ENCODE measurements around the gene MYO5A.
"Not testable (repeated sequence)": the region's sequence is repeated elsewhere in the genome, so short reads cannot be mapped to it uniquely, and the experiment has no call there.

The MYO5A gene

DNA sequence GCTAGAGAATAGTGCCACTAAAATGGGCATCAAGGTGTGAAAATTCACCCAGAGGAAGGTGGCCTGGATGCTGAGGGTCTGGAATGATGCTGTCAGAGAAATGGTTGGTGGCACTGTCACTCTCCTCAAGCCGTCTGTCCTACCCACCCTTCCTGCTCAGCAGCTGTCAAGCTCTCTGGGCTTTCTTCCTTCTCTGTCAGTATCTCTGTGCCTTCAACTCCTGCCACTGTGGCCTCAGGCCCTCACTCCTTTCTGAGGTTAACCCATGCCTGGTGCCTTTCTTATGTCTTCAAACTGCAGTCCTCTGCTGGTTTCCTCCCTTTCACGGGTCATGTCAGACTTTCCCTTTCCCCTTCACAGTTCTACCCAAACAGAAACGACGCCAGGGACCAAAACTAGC, 237.5 kb downstream of the MYO5A start:
- TF ChIP-seq CTCF (conservative IDR thresholded peaks at IDR 0.05) (no peak), ZFX (IDR thresholded peaks at IDR 0.05) (no peak)
- H3K27ac ChIP-seq = peak overlapping the region; percentile 27

DNA sequence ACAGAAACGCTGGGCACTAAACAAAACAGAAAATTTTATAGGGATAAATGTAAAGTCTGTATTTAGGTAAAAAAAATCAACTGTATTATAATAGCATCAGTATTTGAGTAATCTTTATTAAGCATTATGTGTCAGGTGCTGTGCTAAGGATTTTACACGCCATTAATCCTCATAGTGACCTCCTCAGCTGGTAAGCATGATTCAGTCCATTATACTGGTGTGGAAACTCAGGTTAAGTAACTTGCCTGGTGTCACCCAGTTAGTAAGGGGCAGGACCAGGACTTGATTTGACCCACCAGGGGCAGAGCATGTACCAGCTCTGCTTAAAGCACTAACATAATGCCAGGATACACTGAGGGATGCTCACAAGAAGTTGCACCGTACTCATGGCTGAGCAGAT, 237.9 kb downstream of the MYO5A start:
- TF ChIP-seq ZFX (IDR thresholded peaks at IDR 0.05) (no peak), CTCF (conservative IDR thresholded peaks at IDR 0.05) (no peak)
- peak overlapping the region; percentile 27 for H3K27ac ChIP-seq

DNA sequence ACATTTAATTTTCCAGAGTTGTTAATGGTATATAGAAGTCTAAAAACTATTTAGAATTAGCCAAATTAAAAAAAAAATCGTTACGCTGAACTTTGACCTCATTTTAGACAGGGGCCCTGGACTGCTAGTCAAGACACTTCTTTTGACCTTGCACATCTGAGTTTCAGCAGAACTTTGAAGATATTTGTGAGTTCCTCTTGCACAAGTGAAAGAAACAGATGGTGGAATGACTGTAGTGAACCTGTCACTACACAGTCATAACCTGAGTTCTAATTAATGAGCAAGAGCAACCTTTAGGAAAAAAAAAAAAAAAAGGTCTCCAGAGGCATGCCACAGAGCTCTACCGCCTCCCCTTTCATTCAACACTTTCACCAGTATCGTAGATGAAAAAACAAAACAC, 238.4 kb downstream of the MYO5A start:
- no peak overlapping the region; the same call in 1 of the 2 replicates for H3K27ac ChIP-seq
- TF ChIP-seq ZFX (IDR thresholded peaks at IDR 0.05) (no peak), CTCF (conservative IDR thresholded peaks at IDR 0.05) (no peak)

GRCh38 chr15:52289629-52290081, 239.0 kb downstream of the MYO5A start:
- TF ChIP-seq ZFX (IDR thresholded peaks at IDR 0.05) (no peak), CTCF (conservative IDR thresholded peaks at IDR 0.05) (no peak)
- H3K27ac ChIP-seq = peak overlapping the region; percentile 93

GRCh38 chr15:52288986-52289385, 239.7 kb downstream of the MYO5A start:
- H3K27ac ChIP-seq = peak overlapping the region; percentile 93

GRCh38 chr15:52288051-52288942, 240.4 kb downstream of the MYO5A start:
- TF ChIP-seq ZFX (IDR thresholded peaks at IDR 0.05) = 0 out of 2 replicates have a peak, but pooled peaks have one; percentile 16
- TF ChIP-seq CTCF (conservative IDR thresholded peaks at IDR 0.05) = no peak
- H3K27ac ChIP-seq = peak overlapping the region; percentile 93

More at GRCh38 chr15:52288986-52289385, 239.7 kb downstream of the MYO5A start:
- no peak for TF ChIP-seq CTCF (conservative IDR thresholded peaks at IDR 0.05)
- TF ChIP-seq ZFX (IDR thresholded peaks at IDR 0.05) = no peak

DNA sequence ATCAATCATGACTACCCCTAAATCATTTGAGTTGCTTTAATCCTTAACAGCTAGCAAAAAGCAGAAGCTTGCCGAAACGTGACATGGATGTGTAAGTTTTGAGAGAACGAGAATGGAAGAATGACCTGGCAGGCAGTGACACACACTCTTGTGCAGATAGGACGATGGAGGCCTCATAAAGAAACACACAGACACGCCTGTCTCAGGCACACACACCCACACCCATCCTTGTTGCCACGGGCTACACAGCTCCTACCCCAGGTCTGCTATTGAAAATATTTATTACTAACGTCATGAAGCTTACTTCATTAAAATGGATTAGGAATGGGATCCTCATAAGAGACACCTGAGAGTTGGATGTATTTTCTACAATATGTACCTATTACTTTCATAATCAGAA, 241.6 kb downstream of the MYO5A start:
- peak overlapping the region; percentile 93; the same call in 1 of the 2 replicates for H3K27ac ChIP-seq

GRCh38 chr15:52285941-52286340, 242.7 kb downstream of the MYO5A start:
- not testable (repeated sequence) for H3K27ac ChIP-seq

More for the DNA sequence above, 241.6 kb downstream of the MYO5A start:
- TF ChIP-seq ZFX (IDR thresholded peaks at IDR 0.05) (no peak), CTCF (conservative IDR thresholded peaks at IDR 0.05) (no peak)

Data from C4-2B (cell line).